ENCODE data around the gene MYH9. TPM values are rescaled to one million over a fixed set of nuclear protein-coding genes. Genes with fewer than 3 reads are reported as not detected.
A peak's percentile ranks its signal among the peaks of the same experiment; 100 is the strongest.

The MYH9 gene
- total RNA-seq, 1 experiment from 2014 or later, result 308 TPM

GRCh38 chr22:36319595-36320497, 67.9 kb downstream of the MYH9 start:
- DNase-seq (ENCODE audit: low read depth), result no peak

- DNase-seq (ENCODE audit: low read depth), result no peak
Observed at GRCh38 chr22:36318442-36318841, 69.3 kb downstream of the MYH9 start.

GRCh38 chr22:36317658-36318271, 70.0 kb downstream of the MYH9 start:
- no peak for DNase-seq (ENCODE audit: low read depth)

- no peak for DNase-seq (ENCODE audit: low read depth)
Observed at GRCh38 chr22:36316419-36316818, 71.3 kb downstream of the MYH9 start.

GRCh38 chr22:36315325-36315724, 72.4 kb downstream of the MYH9 start:
- no peak for DNase-seq (ENCODE audit: low read depth)

GRCh38 chr22:36311386-36312085, 76.2 kb downstream of the MYH9 start:
- DNase-seq (ENCODE audit: low read depth), result no peak

- DNase-seq (ENCODE audit: low read depth), result no peak
Observed at GRCh38 chr22:36308880-36309279, 78.9 kb downstream of the MYH9 start.

GRCh38 chr22:36306227-36306626, 81.5 kb downstream of the MYH9 start:
- no peak for DNase-seq (ENCODE audit: low read depth)

- DNase-seq (ENCODE audit: low read depth), result no peak
Observed at GRCh38 chr22:36305813-36306212, 82.0 kb downstream of the MYH9 start.

GRCh38 chr22:36304429-36304828, 83.3 kb downstream of the MYH9 start:
- no peak for DNase-seq (ENCODE audit: low read depth)

GRCh38 chr22:36303874-36304273, 83.9 kb downstream of the MYH9 start:
- DNase-seq (ENCODE audit: low read depth), result no peak

- no peak for DNase-seq (ENCODE audit: low read depth)
Observed at GRCh38 chr22:36303115-36303467, 84.7 kb downstream of the MYH9 start.

GRCh38 chr22:36302439-36303114, 85.2 kb downstream of the MYH9 start:
- DNase-seq (ENCODE audit: low read depth), result no peak

GRCh38 chr22:36301851-36302250, 85.9 kb downstream of the MYH9 start:
- DNase-seq (ENCODE audit: low read depth), result no peak

- DNase-seq (ENCODE audit: low read depth), result peak; percentile 55
Observed at GRCh38 chr22:36301384-36301828, 86.4 kb downstream of the MYH9 start.

GRCh38 chr22:36300396-36301212, 87.2 kb downstream of the MYH9 start:
- DNase-seq (ENCODE audit: low read depth), result no peak

GRCh38 chr22:36299911-36300310, 87.9 kb downstream of the MYH9 start:
- no peak for DNase-seq (ENCODE audit: low read depth)

GRCh38 chr22:36299295-36299694, 88.5 kb downstream of the MYH9 start:
- no peak for DNase-seq (ENCODE audit: low read depth)

GRCh38 chr22:36298601-36299000, 89.2 kb downstream of the MYH9 start:
- no peak for DNase-seq (ENCODE audit: low read depth)

GRCh38 chr22:36298118-36298517, 89.6 kb downstream of the MYH9 start:
- no peak for DNase-seq (ENCODE audit: low read depth)

GRCh38 chr22:36297568-36297967, 90.2 kb downstream of the MYH9 start:
- DNase-seq (ENCODE audit: low read depth), result no peak

Data from HT1080 (cell line).